HG03196 (cell line): ENCODE data around the gene FABP3.

Experiments used
- ATAC-seq: cut with Tn5 transposase; IDR thresholded peaks from one replicate; pipeline ENCODE4 v1.9.1; 2021; ENCODE audit not compliant: unreplicated experiment

FABP3 gene

DNA sequence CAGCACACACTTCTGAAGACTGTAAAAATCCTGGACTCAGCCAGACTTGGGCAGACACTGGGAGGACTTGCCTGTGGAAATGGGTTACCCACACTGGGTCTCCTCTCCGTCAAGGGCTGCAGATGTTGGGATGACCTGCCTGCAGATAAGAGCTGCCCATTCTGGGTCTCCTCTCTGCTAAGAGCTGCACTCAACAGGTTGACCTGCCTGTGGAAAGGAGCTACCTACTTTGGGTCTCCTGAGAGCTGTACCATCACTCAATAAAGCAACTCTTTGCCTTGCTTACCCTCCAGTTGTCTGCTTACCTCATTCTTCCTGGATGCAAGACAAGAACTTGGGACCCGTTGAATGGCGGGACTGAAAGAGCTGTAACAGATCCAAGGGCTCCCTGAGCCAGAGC lies 47.9 kb downstream of the FABP3 start:
- ATAC-seq: no peak

DNA sequence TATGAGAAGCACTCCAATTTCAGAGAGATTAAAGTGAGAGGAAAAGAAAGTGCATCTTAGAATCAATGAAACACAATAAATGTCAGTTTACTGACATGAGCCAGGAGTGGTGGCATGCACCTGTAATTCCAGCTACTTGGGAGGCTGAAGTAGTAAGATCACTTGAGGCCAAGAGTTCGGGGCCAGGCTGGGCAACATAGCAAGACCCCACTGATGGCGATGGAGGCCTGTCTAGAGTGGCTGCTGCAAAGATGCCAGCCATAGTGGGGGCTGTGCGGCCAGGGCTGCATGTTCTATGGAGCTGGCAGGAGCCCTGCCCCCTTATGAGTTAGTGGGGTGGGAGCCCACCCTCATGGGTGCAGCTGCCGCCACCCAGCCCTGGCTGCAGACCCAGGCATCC lies 48.8 kb downstream of the FABP3 start:
- no peak for ATAC-seq

DNA sequence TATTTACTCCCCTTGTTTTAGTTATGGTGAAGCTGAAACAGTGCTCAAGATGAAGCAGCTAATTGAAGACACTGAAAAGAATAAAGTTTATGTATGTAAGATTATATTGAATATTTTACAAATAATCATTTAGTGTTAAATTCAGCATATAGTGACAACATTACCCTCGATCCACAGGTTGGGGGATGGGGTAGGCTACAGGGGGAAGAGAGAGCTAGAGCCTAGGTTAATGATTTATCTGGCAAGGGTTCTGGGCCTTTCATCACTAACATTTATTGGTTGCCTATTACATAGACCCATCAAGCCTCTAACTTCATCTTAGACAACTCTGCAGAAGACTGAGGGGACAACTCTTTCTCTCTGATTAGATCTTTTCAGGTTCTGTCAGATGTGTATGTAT lies 54.7 kb downstream of the FABP3 start:
- no peak for ATAC-seq

DNA sequence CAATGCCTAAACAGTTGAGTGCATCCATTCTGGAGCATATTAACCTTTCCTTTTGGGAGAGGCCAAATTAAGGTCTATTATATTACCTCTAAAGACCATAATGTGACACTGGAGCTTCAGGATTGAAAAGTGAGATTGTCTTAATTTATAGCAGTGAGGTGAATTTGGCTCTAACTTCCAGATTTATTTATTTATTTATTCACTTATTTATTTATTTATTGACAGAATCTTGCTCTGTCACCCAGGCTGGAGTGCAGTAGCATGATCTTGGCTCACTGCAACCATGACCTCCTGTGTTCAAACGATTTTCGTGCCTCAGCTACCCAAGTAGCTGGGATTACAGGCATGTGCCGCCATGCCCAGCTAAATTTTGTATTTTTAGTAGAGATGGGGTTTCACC lies 57.0 kb downstream of the FABP3 start:
- ATAC-seq: no peak
